ENCODE data around the gene SPEN. TPM values are rescaled to one million over a fixed set of nuclear protein-coding genes. Genes with fewer than 3 reads are reported as not detected.
A peak's percentile ranks its signal among the peaks of the same experiment; 100 is the strongest.

Gene SPEN
- total RNA-seq, 6 experiments from 2014 or later, result 13.5 to 33.7 (median 23.2) TPM

DNA sequence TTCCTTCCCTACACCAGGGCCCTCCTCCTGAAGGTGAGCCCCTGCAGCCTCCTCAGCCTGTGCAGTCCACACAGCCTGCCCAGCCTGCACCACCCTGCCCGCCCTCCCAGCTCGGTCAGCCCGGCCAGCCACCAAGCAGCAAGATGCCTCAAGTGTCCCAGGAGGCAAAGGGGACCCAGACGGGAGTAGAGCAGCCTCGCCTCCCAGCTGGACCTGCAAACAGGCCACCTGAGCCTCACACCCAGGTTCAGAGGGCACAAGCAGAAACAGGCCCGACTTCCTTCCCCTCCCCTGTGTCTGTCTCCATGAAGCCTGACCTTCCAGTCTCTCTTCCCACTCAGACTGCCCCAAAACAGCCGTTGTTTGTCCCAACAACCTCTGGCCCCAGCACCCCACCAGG, 89.6 kb downstream of the SPEN start:
- no peak for TF ChIP-seq POLR2A (IDR thresholded peaks at IDR 0.05)
- TF ChIP-seq, protein P1, sequence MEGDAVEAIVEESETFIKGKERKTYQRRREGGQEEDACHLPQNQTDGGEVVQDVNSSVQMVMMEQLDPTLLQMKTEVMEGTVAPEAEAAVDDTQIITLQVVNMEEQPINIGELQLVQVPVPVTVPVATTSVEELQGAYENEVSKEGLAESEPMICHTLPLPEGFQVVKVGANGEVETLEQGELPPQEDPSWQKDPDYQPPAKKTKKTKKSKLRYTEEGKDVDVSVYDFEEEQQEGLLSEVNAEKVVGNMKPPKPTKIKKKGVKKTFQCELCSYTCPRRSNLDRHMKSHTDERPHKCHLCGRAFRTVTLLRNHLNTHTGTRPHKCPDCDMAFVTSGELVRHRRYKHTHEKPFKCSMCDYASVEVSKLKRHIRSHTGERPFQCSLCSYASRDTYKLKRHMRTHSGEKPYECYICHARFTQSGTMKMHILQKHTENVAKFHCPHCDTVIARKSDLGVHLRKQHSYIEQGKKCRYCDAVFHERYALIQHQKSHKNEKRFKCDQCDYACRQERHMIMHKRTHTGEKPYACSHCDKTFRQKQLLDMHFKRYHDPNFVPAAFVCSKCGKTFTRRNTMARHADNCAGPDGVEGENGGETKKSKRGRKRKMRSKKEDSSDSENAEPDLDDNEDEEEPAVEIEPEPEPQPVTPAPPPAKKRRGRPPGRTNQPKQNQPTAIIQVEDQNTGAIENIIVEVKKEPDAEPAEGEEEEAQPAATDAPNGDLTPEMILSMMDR (IDR thresholded peaks at IDR 0.05), result no peak
- ATAC-seq, result no peak
- H3K27ac ChIP-seq, result no peak overlapping the region
- WGBS (ENCODE audit: insufficient coverage, low coverage, low lambda C conversion rate, missing lambda C conversion rate), result 88% methylated on average over 4 of the region's 7 CpGs
- no peak for DNase-seq
- H3K4me3 ChIP-seq, result no peak overlapping the region
- peaks cover 0 to 80% (median 25%) of the 10 kb centered on the region in 4 donors for H3K36me3 ChIP-seq
- H3K4me1 ChIP-seq, result peaks cover 0 to 10% (median 0%) of the 10 kb centered on the region in 4 donors
- intact Hi-C loops (cut with DNase I), result no loop called here
- H3K9me3 ChIP-seq, result no peaks in the 10 kb centered on the region
- H3K27me3 ChIP-seq, result no peaks in the 10 kb centered on the region

DNA sequence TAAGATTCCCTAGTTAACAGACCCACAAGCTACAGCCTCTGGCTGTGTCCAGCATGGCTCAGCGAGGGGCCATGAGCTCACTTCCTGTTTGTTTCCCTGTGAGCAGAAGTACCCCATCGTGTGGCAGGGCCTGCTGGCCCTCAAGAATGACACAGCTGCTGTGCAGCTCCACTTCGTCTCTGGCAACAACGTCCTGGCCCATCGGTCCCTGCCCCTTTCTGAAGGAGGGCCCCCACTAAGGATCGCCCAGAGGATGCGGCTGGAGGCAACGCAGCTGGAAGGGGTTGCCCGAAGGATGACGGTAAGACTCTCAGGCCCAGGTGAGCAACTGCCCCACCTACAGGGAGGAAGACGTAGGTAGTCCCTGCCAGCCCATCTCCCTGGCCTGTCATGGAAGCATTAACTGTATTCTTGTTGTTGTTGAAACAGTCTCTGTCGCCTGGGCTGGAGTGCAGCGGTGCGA, 90.2 kb downstream of the SPEN start:
- WGBS (ENCODE audit: insufficient coverage, low coverage, low lambda C conversion rate, missing lambda C conversion rate), result 82% methylated on average over 5 of the region's 14 CpGs
- peaks cover 0 to 10% (median 0%) of the 10 kb centered on the region in 4 donors for H3K4me1 ChIP-seq
- no peaks in the 10 kb centered on the region for H3K9me3 ChIP-seq
- TF ChIP-seq, protein P1 (IDR thresholded peaks at IDR 0.05), result no peak
- TF ChIP-seq POLR2A (IDR thresholded peaks at IDR 0.05), result no peak
- H3K27me3 ChIP-seq, result no peaks in the 10 kb centered on the region
- H3K4me3 ChIP-seq, result no peak overlapping the region
- H3K36me3 ChIP-seq, result peaks cover 0 to 80% (median 25%) of the 10 kb centered on the region in 4 donors
- DNase-seq (no peak), ATAC-seq (peak in 1 of 4 donors; percentile 6)
- no peak overlapping the region for H3K27ac ChIP-seq
- intact Hi-C loops (cut with DNase I), result no loop called here

DNA sequence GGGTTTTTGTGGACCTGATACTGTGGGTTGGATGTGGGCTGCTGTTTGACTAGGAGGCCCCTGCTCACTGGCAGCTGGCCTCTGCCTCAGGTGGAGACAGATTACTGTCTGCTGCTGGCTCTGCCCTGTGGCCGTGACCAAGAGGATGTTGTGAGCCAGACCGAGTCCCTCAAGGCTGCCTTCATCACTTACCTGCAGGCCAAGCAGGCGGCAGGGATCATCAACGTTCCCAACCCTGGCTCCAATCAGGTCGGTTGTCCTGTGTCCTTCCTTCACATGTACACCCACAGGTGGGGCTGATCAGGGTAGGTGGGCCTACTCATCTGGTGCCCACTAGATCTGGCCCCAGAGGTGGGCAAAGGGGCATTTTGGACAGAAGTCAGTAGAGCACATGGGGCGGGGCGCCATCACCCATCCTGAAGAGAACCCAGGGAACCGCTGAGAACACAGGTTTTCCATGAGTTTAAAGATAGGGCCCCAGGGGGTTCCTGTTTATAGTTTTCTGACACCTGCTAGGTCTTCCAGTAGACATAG, 91.2 kb downstream of the SPEN start:
- Histone ChIP-seq H3K4me3 (no peak overlapping the region), H3K36me3 (peaks cover 0 to 80% (median 28%) of the 10 kb centered on the region in 4 donors), H3K9me3 (no peaks in the 10 kb centered on the region), H3K4me1 (peaks cover 0 to 10% (median 0%) of the 10 kb centered on the region in 4 donors), H3K27ac (peak overlapping the region in 2 of 3 donors; percentile 11 to 14), H3K27me3 (no peaks in the 10 kb centered on the region)
- no CpG with 5 or more reads among the region's 8 CpGs for WGBS (ENCODE audit: insufficient coverage, low coverage, low lambda C conversion rate, missing lambda C conversion rate)
- DNase-seq (peak in 1 of 3 donors; percentile 38), ATAC-seq (no peak)
- intact Hi-C loops (cut with DNase I), result no loop called here
- TF ChIP-seq, protein P1 (IDR thresholded peaks at IDR 0.05), result no peak
- TF ChIP-seq POLR2A (IDR thresholded peaks at IDR 0.05), result no peak

DNA sequence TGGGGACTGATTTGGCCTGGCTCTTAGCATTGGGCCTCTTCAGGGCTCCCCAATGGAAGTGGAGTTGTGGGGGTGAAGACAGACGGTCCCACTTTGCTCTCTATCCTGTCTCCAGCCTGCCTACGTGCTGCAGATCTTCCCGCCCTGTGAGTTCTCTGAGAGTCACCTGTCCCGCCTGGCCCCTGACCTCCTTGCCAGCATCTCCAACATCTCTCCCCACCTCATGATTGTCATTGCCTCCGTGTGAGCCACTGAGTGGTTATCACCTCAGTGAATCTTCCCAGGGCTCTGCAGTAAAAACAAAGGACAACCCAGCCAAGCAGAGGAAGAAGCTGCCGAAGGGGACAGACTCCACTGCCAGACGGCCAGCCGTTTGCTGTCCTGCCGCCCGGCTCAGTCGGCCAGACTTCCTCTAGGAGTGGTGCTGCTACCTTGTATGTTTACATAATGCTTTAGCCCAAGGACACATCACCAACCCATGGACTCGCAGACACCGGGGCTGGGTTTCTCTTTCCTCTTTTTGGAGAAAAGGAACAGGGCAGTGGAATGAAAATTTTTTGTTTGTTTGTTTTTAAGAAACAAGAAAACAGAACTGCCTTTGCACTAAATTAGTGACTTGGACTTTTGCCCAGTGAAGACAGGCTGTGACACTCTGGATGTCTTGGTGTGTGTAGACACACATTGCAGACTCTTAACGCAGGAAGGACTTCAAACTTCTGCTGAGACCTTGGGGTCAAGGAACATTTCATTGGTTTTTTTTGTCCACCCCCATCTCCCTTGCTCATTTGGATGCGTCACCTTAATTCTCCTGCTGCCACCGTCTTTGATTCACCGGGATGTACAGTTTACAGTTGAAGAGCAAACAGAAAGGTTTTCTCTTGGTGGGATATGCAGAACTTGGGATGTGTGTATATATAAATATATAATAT, 91.9 kb downstream of the SPEN start:
- Histone ChIP-seq H3K27me3 (no peaks in the 10 kb centered on the region), H3K4me3 (no peak overlapping the region), H3K4me1 (peaks cover 0 to 10% (median 0%) of the 10 kb centered on the region in 4 donors), H3K9me3 (no peaks in the 10 kb centered on the region), H3K36me3 (peaks cover 0 to 81% (median 24%) of the 10 kb centered on the region in 4 donors), H3K27ac (peak overlapping the region in 2 of 3 donors; percentile 11 to 14)
- peak; percentile 51 to 67 (median 67) for DNase-seq
- peak; percentile 71 to 80 (median 77) for ATAC-seq
- 44% methylated on average over 17 of the region's 17 CpGs for WGBS (ENCODE audit: insufficient coverage, low coverage, low lambda C conversion rate, missing lambda C conversion rate)
- intact Hi-C loops (cut with DNase I), result no loop called here
- TF ChIP-seq, protein P1 (IDR thresholded peaks at IDR 0.05), result no peak
- TF ChIP-seq POLR2A (IDR thresholded peaks at IDR 0.05), result no peak
